Hepatic stellate cell (primary cell): ENCODE data around the gene CPM.
"Not testable (repeated sequence)": the region's sequence is repeated elsewhere in the genome, so short reads cannot be mapped to it uniquely, and the experiment has no call there.

Experiments used
- DNase-seq: peaks from one replicate; pipeline ENCODE4 v3.0.0; 2011; ENCODE audit warnings: low spot score

The CPM gene

GRCh38 chr12:68806488-68807237 is 126.3 kb downstream of the CPM start:
- DNase-seq = no peak

DNA sequence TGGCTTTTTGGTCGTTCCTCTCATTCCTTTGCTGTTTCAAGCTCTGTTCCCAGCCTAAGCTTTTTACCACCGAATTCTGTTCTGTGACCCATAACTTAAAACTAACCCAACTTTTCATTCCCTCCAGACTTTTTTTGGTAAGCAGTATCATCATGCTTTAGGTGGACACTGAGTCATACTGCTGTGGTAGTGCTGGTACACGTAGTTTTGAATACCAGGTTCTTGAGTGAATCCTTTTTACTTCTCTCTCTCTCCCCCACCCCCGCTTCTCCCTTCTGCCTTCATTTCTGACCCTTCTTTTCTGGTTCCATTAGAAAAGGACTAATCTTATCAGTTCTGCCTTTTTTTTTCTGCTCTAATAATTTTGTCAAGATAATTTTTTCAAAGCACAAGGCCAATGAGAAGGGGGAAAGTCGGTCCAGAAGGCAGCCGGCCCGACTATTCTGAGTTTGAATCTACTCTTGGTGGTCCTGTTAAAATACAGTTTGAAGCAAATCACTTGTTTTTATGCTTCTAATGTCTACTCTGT is 127.3 kb downstream of the CPM start:
- no peak for DNase-seq

DNA sequence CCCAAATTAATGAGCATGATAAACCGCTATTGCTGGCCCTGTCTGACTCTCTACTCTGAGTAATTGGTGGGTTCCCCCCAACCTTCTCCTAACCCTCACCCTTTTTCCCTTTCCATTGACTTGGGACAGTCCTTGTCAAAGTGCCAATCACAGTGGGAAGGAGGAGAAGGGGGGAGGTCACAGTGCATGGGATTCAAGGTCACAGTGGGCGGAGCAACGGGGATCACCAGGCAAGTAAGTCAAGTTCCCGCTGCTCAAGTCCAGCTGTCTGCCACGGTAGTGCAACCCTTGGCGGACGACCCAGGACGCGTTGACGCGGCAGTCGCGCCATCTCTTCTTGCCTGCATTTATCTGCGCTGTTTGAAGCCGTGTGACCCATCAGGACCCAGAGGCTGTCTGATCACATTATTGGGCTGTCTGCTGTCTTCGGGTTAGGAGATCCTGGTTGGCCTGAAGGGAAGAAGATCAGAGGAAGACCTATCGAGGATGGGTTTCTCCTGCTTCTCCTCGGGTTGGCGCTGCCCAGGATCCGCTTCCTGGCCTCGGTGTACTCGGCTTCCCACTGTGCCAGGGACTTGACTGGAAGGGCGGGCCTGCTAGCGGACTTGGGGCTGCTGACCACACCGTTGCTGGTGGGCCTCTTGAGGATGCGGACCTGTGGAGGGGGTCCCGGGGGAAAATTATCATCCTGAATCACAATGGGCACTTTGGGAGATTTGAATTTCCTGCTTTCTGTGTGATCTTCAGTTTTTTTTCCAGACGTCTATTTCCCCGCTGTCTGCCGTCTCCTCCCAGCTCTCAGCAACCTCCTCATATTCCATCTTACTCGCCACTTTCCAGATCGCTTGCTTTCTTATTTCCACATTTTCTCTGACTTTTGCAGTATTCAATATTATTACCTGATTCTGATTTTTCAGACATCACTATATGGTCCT is 128.0 kb downstream of the CPM start:
- DNase-seq = no peak

- DNase-seq = no peak
Observed at GRCh38 chr12:68803948-68804656, 128.9 kb downstream of the CPM start.

- DNase-seq = not testable (repeated sequence)
Observed at GRCh38 chr12:68802911-68803651, 129.9 kb downstream of the CPM start.

DNA sequence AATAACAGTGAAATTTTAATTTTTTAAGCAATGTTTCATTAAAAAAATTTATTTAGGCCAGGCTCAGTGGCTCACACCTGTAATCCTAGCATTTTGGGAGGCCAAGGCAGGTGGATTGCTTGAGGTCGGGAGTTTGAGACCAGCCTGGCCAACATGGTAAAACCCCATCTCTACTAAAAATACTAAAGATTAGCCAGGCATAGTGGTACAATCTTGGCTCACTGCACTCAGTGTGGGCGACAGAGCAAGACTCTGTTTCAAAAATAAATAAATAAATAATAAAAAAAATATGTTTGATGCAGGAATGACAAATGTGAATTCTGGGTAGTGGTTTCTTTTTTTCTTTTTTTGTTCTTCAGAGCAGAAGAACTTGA is 130.6 kb downstream of the CPM start:
- DNase-seq = not testable (repeated sequence)
